Smooth muscle cell (in vitro differentiated cells): Measurements from ENCODE around the gene ALCAM. TPM values are rescaled to one million over a fixed set of nuclear protein-coding genes. Genes with fewer than 3 reads are reported as not detected.

Experiments
- DNase-seq: peaks from one replicate; lab custom pipeline; 2025; ENCODE audit not compliant: unreplicated experiment; lab: John Stamatoyannopoulos, UW
- H2AFZ ChIP-seq: fragments of 200-600 bp; sonication (generic); 2 replicates; pipeline ENCODE4 v1.6.0; 2016; ENCODE audit warnings: antibody characterized with exemption, low read depth, mild to moderate bottlenecking
- H3F3A ChIP-seq: fragments of 200-600 bp; sonication (generic); 2 replicates; pipeline ENCODE4 v1.6.0; 2017; ENCODE audit warnings: antibody characterized with exemption, low read depth
- H3K27ac ChIP-seq: fragments of 200-600 bp; sonication (generic); 2 replicates; pipeline ENCODE4 v1.5.1; 2016; ENCODE audit warnings: low read depth, mild to moderate bottlenecking
- H3K27me3 ChIP-seq: fragments of 200-600 bp; sonication (generic); 2 replicates; pipeline ENCODE4 v1.6.1; 2016; ENCODE audit warnings: low read depth, mild to moderate bottlenecking
- H3K36me3 ChIP-seq: fragments of 200-600 bp; sonication (generic); 2 replicates; pipeline ENCODE4 v1.5.1; 2016; ENCODE audit warnings: low read depth
- H3K4me1 ChIP-seq: fragments of 200-600 bp; sonication (generic); 2 replicates; pipeline ENCODE4 v1.5.1; 2016; ENCODE audit warnings: low read depth
- H3K4me2 ChIP-seq: fragments of 200-600 bp; sonication (generic); 2 replicates; pipeline ENCODE4 v1.6.0; 2016; ENCODE audit warnings: mild to moderate bottlenecking
- H3K4me3 ChIP-seq: fragments of 200-600 bp; sonication (generic); 2 replicates; pipeline ENCODE4 v1.5.1; 2016; ENCODE audit warnings: mild to moderate bottlenecking
- H3K79me2 ChIP-seq: fragments of 200-600 bp; sonication (generic); 2 replicates; pipeline ENCODE4 v1.6.0; 2016; ENCODE audit warnings: low read depth, mild to moderate bottlenecking
- H3K9ac ChIP-seq: fragments of 200-600 bp; sonication (generic); 2 replicates; pipeline ENCODE4 v1.6.0; 2016; ENCODE audit warnings: low read depth
- H3K9me3 ChIP-seq: fragments of 200-600 bp; sonication (generic); replicated peaks from 2 replicates; pipeline ENCODE4 v1.5.1; 2016; ENCODE audit warnings: low read depth
- H4K20me1 ChIP-seq: fragments of 200-600 bp; sonication (generic); 2 replicates; pipeline ENCODE4 v1.6.0; 2016; ENCODE audit warnings: low read depth
- CTCF ChIP-seq: fragments of 200-600 bp; sonication (generic); IDR thresholded peaks from 2 replicates; pipeline ENCODE4 v1.5.1; 2017; ENCODE audit warnings: borderline replicate concordance, mild to moderate bottlenecking, antibody characterized with exemption; ENCODE audit not compliant: insufficient read depth, poor library complexity, severe bottlenecking
- WGBS: methylation state at CpG from one replicate; pipeline ENCODE4 v1.1.7; 2016; ENCODE audit warnings: low lambda C conversion rate; 5-methylcytosine and 5-hydroxymethylcytosine counted together
- polyA plus RNA-seq: library from polyadenylated mRNA; unstranded; fragments of >200 nt; fragmentation: Nextera tagmentation; extraction: Ambion mirVana; gene quantifications from 2 replicates; pipeline ENCODE4 v1.2.1, GENCODE V29; 2016
- total RNA-seq: library from RNA; depleted of rRNA; stranded (reverse); fragments of >200 nt; gene quantifications from 2 replicates; pipeline ENCODE4 v1.2.3, GENCODE V29; 2014

ALCAM gene
- total and polyA plus RNA-seq, 2 experiments from 2014 or later: 110 to 314 TPM

- no peak for DNase-seq
- H3K4me2 ChIP-seq: no peak overlapping the region
- H3K79me2 ChIP-seq: peaks cover 12% of the 10 kb centered on the region
- H3K4me1 ChIP-seq: no peaks in the 10 kb centered on the region
- H3K9ac ChIP-seq: no peak overlapping the region
- peaks cover 4% of the 10 kb centered on the region for H3F3A ChIP-seq
- H4K20me1 ChIP-seq: no peaks in the 10 kb centered on the region
- no peak for TF ChIP-seq CTCF
- no peak overlapping the region for H2AFZ ChIP-seq
- no peak overlapping the region for H3K27ac ChIP-seq
- H3K36me3 ChIP-seq: peaks cover 18% of the 10 kb centered on the region
- no peaks in the 10 kb centered on the region for H3K27me3 ChIP-seq
- no peaks in the 10 kb centered on the region for H3K9me3 ChIP-seq
- no peak overlapping the region for H3K4me3 ChIP-seq
- 93% methylated on average over 5 of the region's 5 CpGs for WGBS
These were observed 167.8 kb downstream of the ALCAM start for GRCh38 chr3:105534491-105534890.

GRCh38 chr3:105537371-105538080, 170.8 kb downstream of the ALCAM start:
- Histone ChIP-seq H2AFZ (no peak overlapping the region), H3K4me1 (no peaks in the 10 kb centered on the region), H3K36me3 (peaks cover 34% of the 10 kb centered on the region), H3K4me3 (no peak overlapping the region), H3K9ac (no peak overlapping the region), H3F3A (peaks cover 4% of the 10 kb centered on the region), H3K27me3 (no peaks in the 10 kb centered on the region), H4K20me1 (no peaks in the 10 kb centered on the region), H3K9me3 (no peaks in the 10 kb centered on the region), H3K4me2 (no peak overlapping the region), H3K79me2 (no peaks in the 10 kb centered on the region), H3K27ac (no peak overlapping the region)
- 93% methylated on average over 1 of the region's 1 CpG for WGBS
- no peak for DNase-seq
- TF ChIP-seq CTCF: no peak

- Histone ChIP-seq H3K36me3 (peaks cover 39% of the 10 kb centered on the region), H3K4me1 (no peaks in the 10 kb centered on the region), H2AFZ (no peak overlapping the region), H3K27ac (no peak overlapping the region), H4K20me1 (no peaks in the 10 kb centered on the region), H3K9me3 (no peaks in the 10 kb centered on the region), H3K27me3 (no peaks in the 10 kb centered on the region), H3K79me2 (no peaks in the 10 kb centered on the region), H3F3A (no peaks in the 10 kb centered on the region), H3K9ac (no peak overlapping the region), H3K4me2 (no peak overlapping the region), H3K4me3 (no peak overlapping the region)
- WGBS: 97% methylated on average over 5 of the region's 5 CpGs
- no peak for DNase-seq
- no peak for TF ChIP-seq CTCF
These were observed 171.8 kb downstream of the ALCAM start for GRCh38 chr3:105538483-105538882.

- H3K9ac ChIP-seq: no peak overlapping the region
- no peak overlapping the region for H3K4me3 ChIP-seq
- 89% methylated on average over 3 of the region's 3 CpGs for WGBS
- H3F3A ChIP-seq: no peaks in the 10 kb centered on the region
- no peaks in the 10 kb centered on the region for H3K27me3 ChIP-seq
- H3K79me2 ChIP-seq: no peaks in the 10 kb centered on the region
- H2AFZ ChIP-seq: no peak overlapping the region
- H3K27ac ChIP-seq: no peak overlapping the region
- H3K36me3 ChIP-seq: peaks cover 43% of the 10 kb centered on the region
- no peak for TF ChIP-seq CTCF
- no peaks in the 10 kb centered on the region for H4K20me1 ChIP-seq
- H3K9me3 ChIP-seq: no peaks in the 10 kb centered on the region
- DNase-seq: no peak
- no peak overlapping the region for H3K4me2 ChIP-seq
- H3K4me1 ChIP-seq: no peaks in the 10 kb centered on the region
These were observed 173.2 kb downstream of the ALCAM start for GRCh38 chr3:105539897-105540296.
